ENCODE measurements around the gene LYST. TPM values are rescaled to one million over a fixed set of nuclear protein-coding genes. Genes with fewer than 3 reads are reported as not detected.

The LYST gene
- total and polyA plus RNA-seq, 2 of the 8 experiments (the other 6 are each of a cell fraction or from before 2014, with no cell fraction given): 0.29 to 0.58 TPM

DNA sequence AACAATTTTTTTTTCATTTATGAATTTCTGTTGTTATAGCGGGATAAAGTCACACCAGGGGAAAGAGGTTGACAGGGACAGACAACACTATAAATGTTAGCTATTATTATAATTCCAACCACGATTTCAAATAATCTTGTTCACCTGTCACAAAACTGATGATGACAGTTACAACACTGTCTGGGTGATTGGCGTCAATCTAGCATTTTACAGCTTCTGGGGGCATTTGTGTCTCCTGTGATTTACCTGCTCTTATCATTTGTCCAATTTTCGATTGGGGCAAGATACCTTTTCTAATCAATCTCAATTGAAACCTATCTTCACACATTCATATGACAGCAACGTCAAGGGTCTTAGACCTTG, 44.6 kb upstream of the LYST start:
- no peak overlapping the region for H2AFZ ChIP-seq (ENCODE audit: low read length)
- POLR2A ChIA-PET (ENCODE audit: partially characterized antibody): interaction anchor here (1.2 to 1.3 kb wide), 2 partner anchors 9 to 60 kb away, joined by 3 to 4 read pairs; no protein-coding TSS in a partner anchor
- FAIRE-seq: no peak

More for the DNA sequence above, 44.6 kb upstream of the LYST start:
- Histone ChIP-seq H3K23ac (ENCODE audit: insufficient read length) (no peak overlapping the region), H3K9ac (replicated peaks in 1 of 4; ENCODE audit: extremely low read depth in 1 of 4, low read depth in 3 of 4, low read length in 3 of 4) (no peak overlapping the region), H4K91ac (replicated peaks; ENCODE audit: insufficient read length, low read length) (no peak overlapping the region), H4K8ac (ENCODE audit: extremely low read depth, insufficient read depth, low read length) (no peak overlapping the region), H4K20me1 (replicated peaks in 1 of 2; ENCODE audit: control insufficient read depth in 1 of 2, insufficient read depth in 2 of 2, low read length in 2 of 2) (no peaks in the 10 kb centered on the region), H3K36me3 (ENCODE audit: control insufficient read depth in 2 of 4, insufficient read depth in 4 of 4, low read length in 3 of 4) (no peaks in the 10 kb centered on the region), H2BK12ac (ENCODE audit: low read depth, low read length) (no peak overlapping the region), H3K14ac (ENCODE audit: insufficient read length) (no peak overlapping the region), H2BK15ac (ENCODE audit: low read length) (no peak overlapping the region), H3K27me3 (replicated peaks in 1 of 4; ENCODE audit: control insufficient read depth in 3 of 4, extremely low read depth in 1 of 4, insufficient read depth in 3 of 4, low read length in 3 of 4) (no peaks in the 10 kb centered on the region), H3K18ac (ENCODE audit: extremely low read depth, low read length) (no peak overlapping the region), H3K4ac (replicated peaks; ENCODE audit: insufficient read length, low read depth, low read length) (no peak overlapping the region), H3K27ac (ENCODE audit: low read depth, low read length) (no peak overlapping the region), H4K5ac (ENCODE audit: insufficient read length, low read depth, low read length) (no peak overlapping the region), H2BK5ac (ENCODE audit: low read depth, low read length) (no peak overlapping the region), H3K23me2 (ENCODE audit: low read depth, low read length) (no peaks in the 10 kb centered on the region; the same call in 1 of the 2 replicates), H2BK20ac (ENCODE audit: low read length) (no peak overlapping the region), H3K4me2 (ENCODE audit: insufficient read depth in 1 of 2, low read depth in 2 of 2, low read length in 2 of 2) (no peak overlapping the region), H3K79me1 (ENCODE audit: low read depth, low read length) (no peaks in the 10 kb centered on the region), H3K79me2 (ENCODE audit: control insufficient read depth in 1 of 2, insufficient read depth in 2 of 2, low read length in 2 of 2) (no peaks in the 10 kb centered on the region), H3K4me3 (ENCODE audit: extremely low read depth in 1 of 4, insufficient read depth in 2 of 4, low read depth in 3 of 4, low read length in 4 of 4) (no peak overlapping the region), H3K9me3 (ENCODE audit: insufficient read depth in 2 of 2, low read depth in 1 of 2, low read length in 1 of 2) (no peaks in the 10 kb centered on the region), H2AK5ac (ENCODE audit: low read depth, low read length) (no peak overlapping the region), H3K4me1 (replicated peaks in 1 of 4; ENCODE audit: control insufficient read depth in 3 of 4, insufficient read depth in 4 of 4, low read length in 3 of 4) (peaks cover 0 to 3% (median 1%) of the 10 kb centered on the region in 4 experiments; a peak in 3 of 7 replicates), H2BK120ac (replicated peaks; ENCODE audit: low read depth, low read length) (no peak overlapping the region), H3K56ac (replicated peaks; ENCODE audit: insufficient read length, low read depth, low read length) (no peak overlapping the region)
- CTCF ChIA-PET (ENCODE audit: partially characterized antibody): interaction anchor here (1.4 to 1.6 kb wide), 2 partner anchors 9 to 128 kb away, joined by 3 to 4 read pairs; no protein-coding TSS in a partner anchor
- DNase-seq (ENCODE audit: low read depth in 1 of 2, low spot score in 2 of 2): no peak
- WGBS, 2 experiments (ENCODE audit: extremely low coverage in 1 of 2, insufficient coverage in 1 of 2, insufficient read length in 1 of 2, insufficient replicate concordance in 2 of 2, low coverage in 1 of 2, low lambda C conversion rate in 2 of 2, missing lambda C conversion rate in 1 of 2): 82% methylated on average over 5 of the region's 5 CpGs; no CpG with 5 or more reads in 1 of the 2 experiments
- TF ChIP-seq, protein P1, sequence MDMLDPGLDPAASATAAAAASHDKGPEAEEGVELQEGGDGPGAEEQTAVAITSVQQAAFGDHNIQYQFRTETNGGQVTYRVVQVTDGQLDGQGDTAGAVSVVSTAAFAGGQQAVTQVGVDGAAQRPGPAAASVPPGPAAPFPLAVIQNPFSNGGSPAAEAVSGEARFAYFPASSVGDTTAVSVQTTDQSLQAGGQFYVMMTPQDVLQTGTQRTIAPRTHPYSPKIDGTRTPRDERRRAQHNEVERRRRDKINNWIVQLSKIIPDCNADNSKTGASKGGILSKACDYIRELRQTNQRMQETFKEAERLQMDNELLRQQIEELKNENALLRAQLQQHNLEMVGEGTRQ (IDR thresholded peaks at IDR 0.05; ENCODE audit: low read length): no peak
- TF ChIP-seq SAP30 (IDR thresholded peaks at IDR 0.05; ENCODE audit: insufficient read depth, insufficient replicate concordance, low read length) (no peak), SIRT6 (IDR thresholded peaks at IDR 0.05; ENCODE audit: low read length) (no peak), TBP (IDR thresholded peaks at IDR 0.05; ENCODE audit: low read depth, low read length) (no peak), YY1 (IDR thresholded peaks at IDR 0.05; ENCODE audit: low read depth, low read length) (no peak), RXRA (IDR thresholded peaks at IDR 0.05; ENCODE audit: insufficient read depth, low read depth, low read length) (no peak), CBX5 (IDR thresholded peaks at IDR 0.05; ENCODE audit: low read depth, low read length) (no peak), EP300 (IDR thresholded peaks at IDR 0.05; ENCODE audit: borderline replicate concordance in 1 of 2, low read depth in 2 of 2, low read length in 2 of 2) (no peak), GABPA (IDR thresholded peaks at IDR 0.05; ENCODE audit: borderline replicate concordance, insufficient read depth, low read length) (no peak)
- TF ChIP-seq, protein P2, sequence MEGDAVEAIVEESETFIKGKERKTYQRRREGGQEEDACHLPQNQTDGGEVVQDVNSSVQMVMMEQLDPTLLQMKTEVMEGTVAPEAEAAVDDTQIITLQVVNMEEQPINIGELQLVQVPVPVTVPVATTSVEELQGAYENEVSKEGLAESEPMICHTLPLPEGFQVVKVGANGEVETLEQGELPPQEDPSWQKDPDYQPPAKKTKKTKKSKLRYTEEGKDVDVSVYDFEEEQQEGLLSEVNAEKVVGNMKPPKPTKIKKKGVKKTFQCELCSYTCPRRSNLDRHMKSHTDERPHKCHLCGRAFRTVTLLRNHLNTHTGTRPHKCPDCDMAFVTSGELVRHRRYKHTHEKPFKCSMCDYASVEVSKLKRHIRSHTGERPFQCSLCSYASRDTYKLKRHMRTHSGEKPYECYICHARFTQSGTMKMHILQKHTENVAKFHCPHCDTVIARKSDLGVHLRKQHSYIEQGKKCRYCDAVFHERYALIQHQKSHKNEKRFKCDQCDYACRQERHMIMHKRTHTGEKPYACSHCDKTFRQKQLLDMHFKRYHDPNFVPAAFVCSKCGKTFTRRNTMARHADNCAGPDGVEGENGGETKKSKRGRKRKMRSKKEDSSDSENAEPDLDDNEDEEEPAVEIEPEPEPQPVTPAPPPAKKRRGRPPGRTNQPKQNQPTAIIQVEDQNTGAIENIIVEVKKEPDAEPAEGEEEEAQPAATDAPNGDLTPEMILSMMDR (IDR thresholded peaks at IDR 0.05; ENCODE audit: control extremely low read depth in 1 of 3, insufficient read depth in 1 of 3, low read depth in 1 of 3, low read length in 3 of 3): no peak

Measured in H1 (cell line).